GM23338 (cell line): ENCODE measurements around the gene UPK3BL1. TPM values are rescaled to one million over a fixed set of nuclear protein-coding genes. Genes with fewer than 3 reads are reported as not detected.
"Not testable (repeated sequence)": the region's sequence is repeated elsewhere in the genome, so short reads cannot be mapped to it uniquely, and the experiment has no call there.

Experiments used
- ATAC-seq: fragments of 200-7000 bp; cut with Tn5 transposase; 3 replicates; pipeline ENCODE4 v1.9.1; 2020
- DNase-seq: peaks from one replicate; pipeline ENCODE4 v3.0.0-alpha.2; 2015; ENCODE audit warnings: low spot score
- H2AFZ ChIP-seq: fragments of 200-600 bp; sonication (generic); 2 replicates; pipeline ENCODE4 v1.8.0; 2016; ENCODE audit warnings: antibody characterized with exemption, mild to moderate bottlenecking, moderate library complexity
- H3F3A ChIP-seq: fragments of 200-600 bp; sonication (generic); replicated peaks from 2 replicates; pipeline ENCODE4 v1.8.0; 2017; ENCODE audit warnings: antibody characterized with exemption, mixed run types, low read depth
- H3K27ac ChIP-seq: fragments of 200-600 bp; sonication (generic); 2 replicates; pipeline ENCODE4 v1.6.1; 2016; ENCODE audit warnings: low read depth
- H3K27me3 ChIP-seq: fragments of 200-600 bp; sonication (generic); 2 replicates; pipeline ENCODE4 v1.8.0; 2016; ENCODE audit warnings: mild to moderate bottlenecking, mixed run types, moderate library complexity; ENCODE audit not compliant: insufficient read depth
- H3K36me3 ChIP-seq: fragments of 200-600 bp; sonication (generic); 2 replicates; pipeline ENCODE4 v1.8.0; 2016; ENCODE audit warnings: mild to moderate bottlenecking; ENCODE audit not compliant: insufficient read depth
- H3K4me1 ChIP-seq: fragments of 200-600 bp; sonication (generic); 2 replicates; pipeline ENCODE4 v1.8.0; 2016; ENCODE audit warnings: mild to moderate bottlenecking, moderate library complexity; ENCODE audit not compliant: insufficient read depth
- H3K4me2 ChIP-seq: fragments of 200-600 bp; sonication (generic); 2 replicates; pipeline ENCODE4 v1.7.1; 2017; ENCODE audit warnings: mixed run types
- H3K4me3 ChIP-seq: fragments of 200-600 bp; sonication (generic); 2 replicates; pipeline ENCODE4 v1.6.1; 2016; ENCODE audit warnings: mixed run types
- H3K79me2 ChIP-seq: fragments of 200-600 bp; sonication (generic); replicated peaks from 2 replicates; pipeline ENCODE4 v1.8.0; 2017; ENCODE audit warnings: mild to moderate bottlenecking; ENCODE audit not compliant: insufficient read depth
- H3K9me2 ChIP-seq: fragments of 200-600 bp; sonication (generic); 2 replicates; pipeline ENCODE4 v1.8.0; 2017; ENCODE audit not compliant: insufficient read depth
- H4K20me1 ChIP-seq: fragments of 200-600 bp; sonication (generic); replicated peaks from 2 replicates; pipeline ENCODE4 v1.8.0; 2017; ENCODE audit warnings: mild to moderate bottlenecking; ENCODE audit not compliant: insufficient read depth
- H3K27ac Mint-ChIP-seq: 2 replicates; pipeline ENCODE4 v1.8.0; 2020; ENCODE audit warnings: inconsistent platforms, mild to moderate bottlenecking, moderate library complexity, mixed read lengths
- H3K27me3 Mint-ChIP-seq: 3 replicates; pipeline ENCODE4 v1.8.0; 2022; ENCODE audit warnings: low read depth, mild to moderate bottlenecking, moderate library complexity, mixed read lengths, inconsistent platforms; ENCODE audit not compliant: insufficient read depth, poor library complexity
- H3K36me3 Mint-ChIP-seq: 3 replicates; pipeline ENCODE4 v1.8.0; 2021; ENCODE audit warnings: low read depth, mild to moderate bottlenecking, inconsistent platforms, moderate library complexity, mixed read lengths
- H3K4me1 Mint-ChIP-seq: 3 replicates; pipeline ENCODE4 v1.8.0; 2020; ENCODE audit warnings: mild to moderate bottlenecking, inconsistent platforms, mixed read lengths
- H3K4me3 Mint-ChIP-seq: 3 replicates; pipeline ENCODE4 v1.8.0; 2021; ENCODE audit warnings: moderate library complexity, mild to moderate bottlenecking, inconsistent platforms, mixed read lengths
- H3K9me3 Mint-ChIP-seq: 3 replicates; pipeline ENCODE4 v1.8.0; 2020; ENCODE audit warnings: moderate library complexity, mild to moderate bottlenecking, inconsistent platforms, mixed read lengths
- long read RNA-seq: library from polyadenylated mRNA; unstranded; transcript quantifications from one replicate; pipeline ENCODE4 v2.0.0, GENCODE V29; 2020; ENCODE audit not compliant: unreplicated experiment
- polyA plus RNA-seq: library from polyadenylated mRNA; unstranded; fragments of >200 nt; fragmentation: Nextera tagmentation; extraction: Ambion mirVana; gene quantifications from 2 replicates; pipeline ENCODE4 v1.2.1, GENCODE V29; 2016
- total RNA-seq: library from RNA; depleted of rRNA; stranded (reverse); fragments of >200 nt; shearing (Covaris generic); gene quantifications from 2 replicates; pipeline ENCODE4 v1.2.3, GENCODE V29; 2014; rRNA removed

UPK3BL1 gene, protein sequence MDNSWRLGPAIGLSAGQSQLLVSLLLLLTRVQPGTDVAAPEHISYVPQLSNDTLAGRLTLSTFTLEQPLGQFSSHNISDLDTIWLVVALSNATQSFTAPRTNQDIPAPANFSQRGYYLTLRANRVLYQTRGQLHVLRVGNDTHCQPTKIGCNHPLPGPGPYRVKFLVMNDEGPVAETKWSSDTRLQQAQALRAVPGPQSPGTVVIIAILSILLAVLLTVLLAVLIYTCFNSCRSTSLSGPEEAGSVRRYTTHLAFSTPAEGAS
- 10.6 and 12.6 TPM in 2 replicates for total RNA-seq
- 5.0 and 7.7 TPM in 2 replicates for polyA plus RNA-seq
- long read RNA-seq, partial matches to known transcripts: 0 of 2 reads
- long read RNA-seq, other reads (novel, unspliced or antisense): 2 of 2 reads

DNA sequence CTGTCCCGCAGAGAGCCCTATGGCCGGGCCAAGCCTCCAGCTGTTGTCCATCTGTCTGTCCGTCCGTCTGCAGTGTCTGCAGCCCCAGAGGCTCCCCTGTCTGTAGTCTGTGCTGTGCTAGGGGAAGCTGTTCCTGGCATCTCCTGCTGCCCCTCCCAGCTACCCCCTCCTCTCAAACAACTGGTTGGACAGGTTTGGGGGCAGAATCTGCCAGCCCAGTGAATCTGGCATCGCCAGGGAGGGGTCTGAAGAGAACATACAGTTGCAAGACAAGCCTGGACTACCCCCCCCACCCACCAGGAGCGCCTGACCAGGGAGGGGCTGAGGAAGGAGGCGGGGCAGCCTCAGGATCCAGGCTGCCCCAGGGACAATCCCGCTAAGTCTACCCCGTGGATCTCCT is at the start of gene UPK3BL1:
Gene UPK3BL1 (minus strand): TSS at position 101 of the 400 bp plus-strand sequence. CDS start 50 bp downstream, at position 51.
- not testable (repeated sequence) for H3K36me3 Mint-ChIP-seq, H4K20me1 ChIP-seq, H3K9me3 Mint-ChIP-seq, H3K27ac ChIP-seq, H3F3A ChIP-seq, H3K4me1 Mint-ChIP-seq, H3K27me3 ChIP-seq, H2AFZ ChIP-seq, H3K36me3 ChIP-seq, H3K4me3 ChIP-seq, DNase-seq, H3K27me3 Mint-ChIP-seq, ATAC-seq, H3K4me2 ChIP-seq, H3K4me3 Mint-ChIP-seq, H3K9me2 ChIP-seq, H3K4me1 ChIP-seq, H3K27ac Mint-ChIP-seq, H3K79me2 ChIP-seq

DNA sequence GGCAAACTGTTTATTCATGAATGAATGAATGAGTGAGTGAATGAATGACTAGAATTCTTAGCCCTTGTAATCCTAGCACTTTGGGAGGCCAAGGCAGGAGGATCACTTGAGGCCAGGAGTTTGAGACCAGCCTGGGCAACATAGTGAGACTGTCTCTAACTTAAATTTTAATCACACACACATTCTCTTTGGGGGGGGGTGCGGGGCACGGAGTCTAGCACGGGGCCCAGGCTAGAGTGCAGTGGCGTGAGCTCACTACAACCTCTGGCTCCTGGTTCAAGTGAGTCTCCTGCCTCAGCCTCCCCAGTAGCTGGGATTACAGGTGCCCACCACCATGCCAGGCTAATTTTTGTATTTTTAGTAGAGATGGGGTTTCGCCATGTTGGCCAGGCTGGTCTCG is 48.0 kb upstream of the UPK3BL1 start:
- H4K20me1 ChIP-seq, H3K4me2 ChIP-seq, DNase-seq, H3K4me1 Mint-ChIP-seq, H3F3A ChIP-seq, H3K36me3 Mint-ChIP-seq, H3K9me3 Mint-ChIP-seq, H3K4me3 ChIP-seq, H2AFZ ChIP-seq, H3K4me3 Mint-ChIP-seq, H3K27ac ChIP-seq, H3K27me3 ChIP-seq, H3K4me1 ChIP-seq, H3K9me2 ChIP-seq, H3K27ac Mint-ChIP-seq, H3K36me3 ChIP-seq, ATAC-seq, H3K79me2 ChIP-seq, H3K27me3 Mint-ChIP-seq: not testable (repeated sequence)

DNA sequence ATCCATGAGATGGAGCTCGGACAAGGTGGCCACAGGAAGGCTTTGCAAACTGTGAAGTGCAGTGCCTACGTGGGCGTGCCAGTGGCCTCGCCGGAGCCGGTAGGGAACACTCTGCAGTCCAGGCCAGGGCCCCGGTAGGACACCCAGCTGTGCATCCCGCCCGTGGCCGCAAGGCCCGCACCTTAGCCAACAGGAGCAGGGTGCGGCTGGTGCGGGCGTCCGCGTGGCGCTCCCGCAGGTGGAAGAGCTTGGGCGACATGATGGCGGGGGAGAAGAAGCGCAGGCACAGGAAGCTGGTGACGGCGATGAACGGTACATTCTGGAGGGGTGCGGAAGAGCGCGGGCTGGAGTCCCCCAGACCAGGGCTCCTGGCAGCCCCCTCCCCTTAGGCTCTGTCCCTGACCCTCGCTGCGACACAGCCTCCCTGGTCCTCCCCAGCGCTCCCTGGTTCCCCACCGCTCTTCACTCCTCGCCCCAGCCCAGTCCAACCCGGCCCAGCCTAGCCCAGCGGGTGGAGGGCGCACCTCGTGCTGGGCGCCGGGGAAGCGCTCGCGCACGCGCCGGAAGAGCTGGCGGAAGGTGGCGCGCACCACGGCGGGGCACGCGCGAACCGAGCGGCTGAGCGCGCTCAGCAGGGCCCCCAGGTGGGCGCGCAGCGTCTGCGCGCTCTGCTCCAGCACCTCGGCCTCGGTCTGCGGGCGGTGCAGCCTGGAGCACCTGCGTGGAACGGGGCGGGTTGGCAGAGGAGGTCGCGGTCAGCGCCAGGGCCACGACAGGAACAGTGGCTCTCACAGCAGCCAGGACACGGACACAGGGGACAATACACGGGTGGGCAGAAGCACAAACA is 47.1 kb upstream of the UPK3BL1 start:
- ATAC-seq: peak; percentile 33
- not testable (repeated sequence) for H3K36me3 Mint-ChIP-seq, DNase-seq

DNA sequence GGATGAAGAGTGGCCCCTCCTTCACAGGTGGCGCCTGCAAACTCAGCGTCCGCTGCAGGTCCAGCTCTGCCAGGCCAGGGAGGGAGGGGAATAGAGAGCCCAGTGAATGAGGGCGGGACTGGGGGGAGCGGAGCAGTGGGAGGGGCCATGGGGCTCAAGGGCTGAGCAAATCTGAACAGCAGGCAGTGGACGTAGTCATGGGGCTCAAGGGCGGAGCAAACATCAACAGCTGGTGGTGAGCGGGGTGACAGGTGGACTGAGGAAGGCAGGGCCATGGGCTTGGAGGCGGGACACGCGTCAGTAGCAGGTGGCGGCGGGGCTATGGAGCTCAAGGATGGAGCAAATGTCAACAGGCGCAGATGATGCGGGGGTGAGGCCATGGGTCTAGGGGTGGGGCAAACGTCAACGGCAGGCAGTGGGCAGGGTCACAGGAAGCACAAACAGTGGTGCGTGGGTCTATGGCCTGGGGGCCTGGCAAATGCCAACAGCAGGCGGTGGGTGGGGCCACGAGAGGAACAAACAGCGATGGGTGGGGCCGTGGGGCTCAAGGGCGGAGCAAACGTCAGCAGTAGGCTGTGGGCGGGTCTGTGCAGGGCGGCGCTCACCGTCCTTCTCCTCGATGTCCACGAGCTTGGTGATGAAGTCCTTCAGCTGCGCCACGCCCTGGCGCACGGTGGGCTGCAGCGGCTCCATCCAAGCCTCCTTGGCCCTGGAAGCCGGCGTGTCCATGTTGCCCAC is 45.9 kb upstream of the UPK3BL1 start:
- not testable (repeated sequence) for H3K4me2 ChIP-seq, H3K27me3 ChIP-seq, H3K27ac Mint-ChIP-seq, H3K36me3 ChIP-seq, H3K27ac ChIP-seq, H3K9me3 Mint-ChIP-seq, H4K20me1 ChIP-seq, H3K4me3 Mint-ChIP-seq, H3F3A ChIP-seq, H2AFZ ChIP-seq, H3K9me2 ChIP-seq, H3K4me1 Mint-ChIP-seq, H3K36me3 Mint-ChIP-seq, H3K4me1 ChIP-seq, H3K4me3 ChIP-seq, DNase-seq, H3K27me3 Mint-ChIP-seq, H3K79me2 ChIP-seq
- peak; percentile 85 for ATAC-seq

More for the DNA sequence above, 47.1 kb upstream of the UPK3BL1 start:
- not testable (repeated sequence) for H4K20me1 ChIP-seq, H3K27ac ChIP-seq, H3K4me1 ChIP-seq, H3K4me1 Mint-ChIP-seq, H3K9me2 ChIP-seq, H3K4me2 ChIP-seq, H3K79me2 ChIP-seq, H3K27ac Mint-ChIP-seq, H2AFZ ChIP-seq, H3K27me3 Mint-ChIP-seq, H3K4me3 ChIP-seq, H3F3A ChIP-seq, H3K9me3 Mint-ChIP-seq, H3K36me3 ChIP-seq, H3K4me3 Mint-ChIP-seq, H3K27me3 ChIP-seq

DNA sequence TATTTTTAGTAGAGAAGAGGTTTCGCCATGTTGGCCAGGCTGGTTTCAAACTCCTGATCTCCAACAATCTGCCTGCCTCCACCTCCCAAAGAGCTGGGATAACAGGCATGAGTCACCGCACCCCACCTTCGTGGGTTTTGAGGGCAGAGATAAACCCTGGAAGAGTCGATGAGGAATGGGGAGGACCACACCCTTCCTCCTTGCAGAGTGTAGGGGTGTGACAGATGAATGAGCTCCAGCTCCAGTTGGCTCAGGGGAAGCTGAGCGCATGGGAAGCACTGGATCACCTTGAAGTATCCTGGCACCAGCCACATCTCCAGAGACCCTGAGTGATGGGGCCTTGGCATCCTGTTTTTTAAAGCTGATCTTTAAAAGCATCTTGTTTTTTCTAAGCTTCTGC is 40.0 kb upstream of the UPK3BL1 start:
- H3K4me3 Mint-ChIP-seq, DNase-seq, H3K27ac ChIP-seq, H3K9me2 ChIP-seq, H2AFZ ChIP-seq, H3K9me3 Mint-ChIP-seq, H3K27me3 Mint-ChIP-seq, H3K4me2 ChIP-seq, H3K36me3 Mint-ChIP-seq, H3K4me3 ChIP-seq, H3K36me3 ChIP-seq, H3K27me3 ChIP-seq, ATAC-seq, H3K27ac Mint-ChIP-seq, H3K4me1 Mint-ChIP-seq, H4K20me1 ChIP-seq, H3K79me2 ChIP-seq, H3K4me1 ChIP-seq, H3F3A ChIP-seq: not testable (repeated sequence)

DNA sequence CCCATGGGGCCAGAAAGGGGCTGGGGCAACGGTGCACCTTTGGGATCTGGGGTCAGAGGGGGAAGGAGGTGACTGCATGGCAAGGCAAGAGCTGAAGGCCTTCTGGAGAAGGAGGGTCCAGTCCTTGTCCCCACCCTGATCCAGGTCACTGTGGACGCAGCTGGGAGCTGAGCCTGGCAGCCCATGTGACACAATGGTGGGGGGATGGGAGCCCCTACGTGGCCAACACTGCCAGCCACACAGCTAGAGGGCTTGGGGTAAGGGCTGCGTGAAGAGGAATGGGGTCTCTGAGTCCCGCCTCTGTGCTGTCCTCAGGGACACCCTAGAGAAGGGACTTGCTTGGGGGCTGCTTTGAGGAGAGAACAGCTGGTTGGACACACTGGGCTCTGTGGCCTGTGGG is 38.2 kb upstream of the UPK3BL1 start:
- not testable (repeated sequence) for H3K27ac Mint-ChIP-seq, H2AFZ ChIP-seq, H3K36me3 Mint-ChIP-seq, H4K20me1 ChIP-seq, H3K79me2 ChIP-seq, H3K36me3 ChIP-seq, H3K27me3 Mint-ChIP-seq, DNase-seq, H3K4me1 Mint-ChIP-seq, H3K9me2 ChIP-seq, H3K9me3 Mint-ChIP-seq, H3K4me3 ChIP-seq, H3K4me3 Mint-ChIP-seq, H3K4me2 ChIP-seq, H3K27me3 ChIP-seq, H3K4me1 ChIP-seq, H3K27ac ChIP-seq, H3F3A ChIP-seq
- peak; percentile 60 for ATAC-seq
